C4-2B (cell line): ENCODE results near the gene REC8.

Source experiments
- ZFX ChIP-seq: fragments of 450-650 bp; IDR thresholded peaks from 2 replicates; pipeline ENCODE4 v1.6.1; 2017
- TF ChIP-seq, protein P1 (sequence below): fragments of 450-650 bp; conservative IDR thresholded peaks from 2 replicates; pipeline ENCODE4 v1.5.1; 2017; ENCODE audit warnings: mild to moderate bottlenecking

DNA sequence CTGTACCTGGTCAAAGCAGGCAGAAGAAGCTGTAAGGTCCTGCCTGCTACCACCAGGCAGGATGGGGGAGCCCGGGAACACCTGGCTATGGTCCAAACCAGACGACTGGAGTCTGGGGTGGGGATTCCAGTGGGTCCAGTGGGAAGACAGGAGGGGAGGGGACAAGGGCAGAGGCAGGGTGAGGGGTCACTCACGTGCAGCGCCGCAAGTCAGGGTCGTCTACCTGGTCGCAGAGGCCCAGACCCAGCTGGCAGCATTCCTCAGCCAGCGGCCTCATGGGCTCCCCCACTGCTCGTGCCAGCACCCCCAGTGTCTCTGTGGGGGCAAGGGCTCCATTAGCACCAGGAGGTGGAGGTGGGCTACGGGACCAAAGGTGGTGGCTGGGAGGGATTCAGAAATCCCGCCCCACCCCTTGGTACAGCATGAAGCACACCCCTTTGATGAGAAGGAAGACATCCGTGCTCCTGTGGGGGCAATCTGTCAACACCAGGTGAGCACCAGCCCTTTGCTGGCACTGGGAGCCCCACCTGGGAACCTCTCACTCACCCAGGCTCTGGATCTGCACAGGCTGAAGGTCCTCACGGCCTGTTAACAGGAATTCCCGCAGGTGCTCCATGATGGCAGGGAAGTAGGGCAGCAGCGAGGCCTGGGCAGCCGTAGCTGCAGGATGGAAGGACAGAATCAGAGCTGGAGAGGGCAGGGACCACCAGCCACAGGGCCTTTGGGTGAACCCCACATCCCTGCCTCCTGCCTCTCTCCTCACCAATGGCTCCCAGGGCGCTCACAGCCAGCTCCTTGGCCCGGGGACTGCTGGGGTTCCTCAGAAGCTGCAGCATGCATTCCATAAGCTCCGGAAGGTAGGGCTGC lies 12.5 kb downstream of the REC8 start:
- TF ChIP-seq, protein P1, sequence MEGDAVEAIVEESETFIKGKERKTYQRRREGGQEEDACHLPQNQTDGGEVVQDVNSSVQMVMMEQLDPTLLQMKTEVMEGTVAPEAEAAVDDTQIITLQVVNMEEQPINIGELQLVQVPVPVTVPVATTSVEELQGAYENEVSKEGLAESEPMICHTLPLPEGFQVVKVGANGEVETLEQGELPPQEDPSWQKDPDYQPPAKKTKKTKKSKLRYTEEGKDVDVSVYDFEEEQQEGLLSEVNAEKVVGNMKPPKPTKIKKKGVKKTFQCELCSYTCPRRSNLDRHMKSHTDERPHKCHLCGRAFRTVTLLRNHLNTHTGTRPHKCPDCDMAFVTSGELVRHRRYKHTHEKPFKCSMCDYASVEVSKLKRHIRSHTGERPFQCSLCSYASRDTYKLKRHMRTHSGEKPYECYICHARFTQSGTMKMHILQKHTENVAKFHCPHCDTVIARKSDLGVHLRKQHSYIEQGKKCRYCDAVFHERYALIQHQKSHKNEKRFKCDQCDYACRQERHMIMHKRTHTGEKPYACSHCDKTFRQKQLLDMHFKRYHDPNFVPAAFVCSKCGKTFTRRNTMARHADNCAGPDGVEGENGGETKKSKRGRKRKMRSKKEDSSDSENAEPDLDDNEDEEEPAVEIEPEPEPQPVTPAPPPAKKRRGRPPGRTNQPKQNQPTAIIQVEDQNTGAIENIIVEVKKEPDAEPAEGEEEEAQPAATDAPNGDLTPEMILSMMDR: no peak
- no peak for TF ChIP-seq ZFX
